Measurements from ENCODE around the gene ACTL7B.

The ACTL7B gene

DNA sequence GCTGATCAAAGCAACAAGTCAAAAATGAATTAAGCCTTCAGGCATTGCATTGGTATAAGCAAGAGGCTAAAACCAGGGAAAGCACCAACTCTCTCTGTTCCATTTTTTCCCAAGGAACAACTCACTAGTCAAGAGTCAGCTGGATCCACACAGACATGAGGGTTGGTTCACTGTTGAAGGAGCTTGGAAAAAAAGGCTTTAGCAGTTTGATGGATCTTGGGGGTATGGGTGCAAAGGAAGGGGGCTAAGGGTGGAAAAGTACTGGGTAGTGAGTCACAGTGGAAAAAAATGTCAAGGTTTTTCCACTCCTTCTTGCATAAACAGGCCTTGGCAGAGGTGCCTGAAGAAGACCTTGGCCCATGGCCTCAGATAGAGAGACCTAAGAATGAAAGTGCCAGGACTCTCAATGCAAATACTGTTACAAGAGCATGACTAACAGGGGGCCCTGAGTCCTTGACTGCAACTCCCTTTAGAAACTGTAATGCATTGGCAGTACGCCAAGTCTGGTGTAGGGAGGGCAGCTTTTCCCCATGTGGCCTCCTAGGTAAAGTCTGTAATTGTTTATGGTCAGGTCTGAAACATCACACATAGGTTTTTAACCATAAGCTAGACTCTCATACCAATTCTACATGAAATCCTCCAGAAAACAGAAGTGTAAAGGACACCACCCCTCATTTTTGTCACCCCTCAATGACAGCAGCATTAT is 30.0 kb upstream of the ACTL7B start:
- no peaks in the 10 kb centered on the region for H3K27me3 ChIP-seq (ENCODE audit: control insufficient read depth, insufficient read depth, low read length)
- H3K79me2 ChIP-seq: no peaks in the 10 kb centered on the region
- no peak overlapping the region for H3K9ac ChIP-seq
- no peaks in the 10 kb centered on the region for H3K9me3 ChIP-seq (ENCODE audit: control insufficient read depth, low read length)
- no peaks in the 10 kb centered on the region for H3K36me3 ChIP-seq (ENCODE audit: control insufficient read depth, insufficient read depth, low read length)
- no peak overlapping the region for H2AFZ ChIP-seq
- no peaks in the 10 kb centered on the region for H3K4me1 ChIP-seq
- no peak overlapping the region for H3K4me3 ChIP-seq (ENCODE audit: low read depth, low read length)
- H3K4me2 ChIP-seq (ENCODE audit: low read length): no peak overlapping the region
- TF ChIP-seq, protein P1, sequence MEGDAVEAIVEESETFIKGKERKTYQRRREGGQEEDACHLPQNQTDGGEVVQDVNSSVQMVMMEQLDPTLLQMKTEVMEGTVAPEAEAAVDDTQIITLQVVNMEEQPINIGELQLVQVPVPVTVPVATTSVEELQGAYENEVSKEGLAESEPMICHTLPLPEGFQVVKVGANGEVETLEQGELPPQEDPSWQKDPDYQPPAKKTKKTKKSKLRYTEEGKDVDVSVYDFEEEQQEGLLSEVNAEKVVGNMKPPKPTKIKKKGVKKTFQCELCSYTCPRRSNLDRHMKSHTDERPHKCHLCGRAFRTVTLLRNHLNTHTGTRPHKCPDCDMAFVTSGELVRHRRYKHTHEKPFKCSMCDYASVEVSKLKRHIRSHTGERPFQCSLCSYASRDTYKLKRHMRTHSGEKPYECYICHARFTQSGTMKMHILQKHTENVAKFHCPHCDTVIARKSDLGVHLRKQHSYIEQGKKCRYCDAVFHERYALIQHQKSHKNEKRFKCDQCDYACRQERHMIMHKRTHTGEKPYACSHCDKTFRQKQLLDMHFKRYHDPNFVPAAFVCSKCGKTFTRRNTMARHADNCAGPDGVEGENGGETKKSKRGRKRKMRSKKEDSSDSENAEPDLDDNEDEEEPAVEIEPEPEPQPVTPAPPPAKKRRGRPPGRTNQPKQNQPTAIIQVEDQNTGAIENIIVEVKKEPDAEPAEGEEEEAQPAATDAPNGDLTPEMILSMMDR (IDR thresholded peaks at IDR 0.05): no peak
- H3K27ac ChIP-seq: no peak overlapping the region

DNA sequence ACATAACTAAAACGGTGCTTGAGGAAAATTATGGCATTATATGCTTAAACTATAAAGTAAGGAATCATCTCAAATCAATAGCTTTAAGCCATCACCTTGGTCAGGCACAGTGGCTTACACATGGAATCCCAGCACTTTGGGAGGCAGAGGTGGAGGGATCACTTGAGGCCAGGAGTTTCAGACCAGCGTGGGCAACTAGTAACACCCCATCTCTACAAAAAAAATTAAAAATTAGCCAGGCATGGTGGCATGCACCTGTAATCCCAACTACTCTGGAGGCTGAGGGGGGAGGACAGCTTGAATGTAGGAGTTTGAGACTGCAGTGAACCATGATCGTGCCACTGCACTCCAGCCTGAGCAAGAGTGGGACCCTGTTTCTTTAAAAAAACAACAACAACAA is 28.9 kb upstream of the ACTL7B start:
- Histone ChIP-seq H3K4me3 (ENCODE audit: low read depth, low read length) (no peak overlapping the region), H3K36me3 (ENCODE audit: control insufficient read depth, insufficient read depth, low read length) (no peaks in the 10 kb centered on the region), H3K4me2 (ENCODE audit: low read length) (no peak overlapping the region), H3K9ac (no peak overlapping the region), H3K79me2 (no peaks in the 10 kb centered on the region), H3K9me3 (ENCODE audit: control insufficient read depth, low read length) (no peaks in the 10 kb centered on the region), H3K27ac (no peak overlapping the region), H3K4me1 (no peaks in the 10 kb centered on the region), H3K27me3 (ENCODE audit: control insufficient read depth, insufficient read depth, low read length) (no peaks in the 10 kb centered on the region), H2AFZ (no peak overlapping the region)
- TF ChIP-seq, protein P1 (IDR thresholded peaks at IDR 0.05): no peak

DNA sequence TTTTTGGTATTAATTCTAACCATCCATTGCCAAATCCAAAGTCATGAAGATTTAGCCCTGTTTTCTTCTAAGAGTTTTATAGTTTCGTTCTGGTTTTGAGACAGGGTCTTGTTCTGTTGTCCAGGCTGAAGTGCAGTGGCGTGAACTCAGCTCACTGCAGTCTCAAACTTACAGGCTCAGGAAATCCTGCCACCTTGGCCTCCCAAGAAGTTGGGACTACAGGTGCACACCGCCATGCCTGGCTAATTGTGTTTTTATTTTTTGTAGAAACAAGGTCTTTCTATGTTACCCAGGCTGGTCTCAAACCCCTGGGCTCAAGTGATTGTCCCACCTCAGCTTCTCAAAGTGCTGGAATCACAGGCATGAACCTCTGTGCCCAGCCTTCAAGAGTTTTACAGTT is 27.3 kb upstream of the ACTL7B start:
- Histone ChIP-seq H2AFZ (no peak overlapping the region), H3K27ac (no peak overlapping the region), H3K4me2 (ENCODE audit: low read length) (no peak overlapping the region), H3K4me3 (ENCODE audit: low read depth, low read length) (no peak overlapping the region), H3K79me2 (no peaks in the 10 kb centered on the region), H3K9me3 (ENCODE audit: control insufficient read depth, low read length) (no peaks in the 10 kb centered on the region), H3K36me3 (ENCODE audit: control insufficient read depth, insufficient read depth, low read length) (no peaks in the 10 kb centered on the region), H3K9ac (no peak overlapping the region), H3K27me3 (ENCODE audit: control insufficient read depth, insufficient read depth, low read length) (no peaks in the 10 kb centered on the region), H3K4me1 (no peaks in the 10 kb centered on the region)
- TF ChIP-seq, protein P1 (IDR thresholded peaks at IDR 0.05): no peak

DNA sequence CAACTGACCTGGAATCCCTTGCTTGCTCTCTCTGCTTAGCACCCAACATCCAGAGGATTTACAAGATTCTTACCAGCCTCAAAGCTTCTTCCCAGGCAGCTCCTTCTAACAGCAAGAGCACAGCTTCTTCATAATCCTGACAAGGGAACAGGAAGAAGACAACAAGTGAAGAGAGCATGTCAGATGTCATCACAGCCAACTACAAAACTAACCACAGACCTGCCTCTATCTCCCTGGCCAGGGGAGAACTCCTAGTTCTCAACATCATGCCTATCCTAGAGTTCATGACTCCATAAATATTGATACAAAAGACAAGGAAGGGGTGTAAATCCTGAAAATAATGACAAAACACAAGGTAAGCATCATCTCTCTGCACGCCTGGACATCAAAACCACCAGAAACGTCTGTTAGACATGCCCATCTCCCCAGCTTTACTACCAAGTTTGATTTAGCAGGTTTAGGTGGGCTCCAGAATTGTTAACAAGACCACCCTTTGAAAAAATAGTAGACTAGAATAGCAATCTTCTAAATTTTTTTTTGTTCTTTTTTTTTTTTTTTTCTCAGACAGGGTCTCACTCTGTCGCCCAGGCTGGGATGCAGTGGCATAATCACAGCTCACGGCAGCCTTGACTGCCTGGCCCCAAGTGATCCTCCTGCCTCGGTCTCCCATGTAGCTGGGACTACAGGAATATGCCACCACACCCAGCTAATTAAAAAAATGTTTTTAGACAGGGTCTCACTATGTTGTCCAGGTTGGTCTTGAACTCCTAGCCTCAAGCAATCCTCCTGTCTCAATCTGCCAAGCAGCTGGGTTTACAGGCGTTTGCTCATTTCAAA is 26.5 kb upstream of the ACTL7B start:
- no peak overlapping the region for H3K4me2 ChIP-seq (ENCODE audit: low read length)
- TF ChIP-seq, protein P1 (IDR thresholded peaks at IDR 0.05): no peak
- H3K9ac ChIP-seq: no peak overlapping the region
- no peak overlapping the region for H3K4me3 ChIP-seq (ENCODE audit: low read depth, low read length)
- H3K79me2 ChIP-seq: no peaks in the 10 kb centered on the region
- no peaks in the 10 kb centered on the region for H3K9me3 ChIP-seq (ENCODE audit: control insufficient read depth, low read length)
- no peaks in the 10 kb centered on the region for H3K27me3 ChIP-seq (ENCODE audit: control insufficient read depth, insufficient read depth, low read length)
- no peaks in the 10 kb centered on the region for H3K36me3 ChIP-seq (ENCODE audit: control insufficient read depth, insufficient read depth, low read length)
- no peak overlapping the region for H2AFZ ChIP-seq
- no peaks in the 10 kb centered on the region for H3K4me1 ChIP-seq
- H3K27ac ChIP-seq: no peak overlapping the region

All from parathyroid adenoma (tissue), 2 donors.